ENCODE data around the gene RBBP7. TPM values are rescaled to one million over a fixed set of nuclear protein-coding genes. Genes with fewer than 3 reads are reported as not detected.

The RBBP7 gene
- total RNA-seq, 4 donors from 2014 or later: 47.7 to 82.6 (median 59.1) TPM

- intact Hi-C loops (cut with DNase I; ENCODE audit: low total_unique reads): no loop called here
- no peak for TF ChIP-seq CTCF (IDR thresholded peaks at IDR 0.05)
- TF ChIP-seq POLR2A (IDR thresholded peaks at IDR 0.05): no peak
- peak; percentile 44 to 92 for DNase-seq (ENCODE audit: low spot score in 2 of 2)
- H3K4me3 ChIP-seq (ENCODE audit: low read depth, poor library complexity, severe bottlenecking): no peak overlapping the region
- WGBS, 2 donors: 0 to 17% methylated on average over 18 to 26 of the region's 27 CpGs
Measured at GRCh38 chrX:16882702-16883486, 12.7 kb upstream of the RBBP7 start.

- TF ChIP-seq CTCF (IDR thresholded peaks at IDR 0.05): no peak
- no peak for TF ChIP-seq POLR2A (IDR thresholded peaks at IDR 0.05)
- no peak overlapping the region for H3K4me3 ChIP-seq (ENCODE audit: low read depth, poor library complexity, severe bottlenecking)
- WGBS, 2 donors: 10 to 23% methylated on average over 7 of the region's 7 CpGs
- intact Hi-C loops (cut with DNase I; ENCODE audit: low total_unique reads): no loop called here
- DNase-seq (ENCODE audit: low spot score in 2 of 2): no peak
Measured at GRCh38 chrX:16882169-16882568, 12.0 kb upstream of the RBBP7 start.

- 76 to 79% methylated on average over 1 of the region's 1 CpG for WGBS, 2 donors
- intact Hi-C loops (cut with DNase I; ENCODE audit: low total_unique reads): no loop called here
- TF ChIP-seq POLR2A (IDR thresholded peaks at IDR 0.05): no peak
- no peak for TF ChIP-seq CTCF (IDR thresholded peaks at IDR 0.05)
- no peak for DNase-seq (ENCODE audit: low spot score in 2 of 2)
- no peak overlapping the region for H3K4me3 ChIP-seq (ENCODE audit: low read depth, poor library complexity, severe bottlenecking)
Measured at GRCh38 chrX:16876696-16877095, 6.5 kb upstream of the RBBP7 start.

GRCh38 chrX:16874458-16875095, 4.4 kb upstream of the RBBP7 start:
- intact Hi-C loops (cut with DNase I; ENCODE audit: low total_unique reads): no loop called here
- TF ChIP-seq POLR2A (IDR thresholded peaks at IDR 0.05): no peak
- no peak for TF ChIP-seq CTCF (IDR thresholded peaks at IDR 0.05)
- WGBS, 2 donors: 77 to 79% methylated on average over 5 of the region's 5 CpGs
- no peak overlapping the region for H3K4me3 ChIP-seq (ENCODE audit: low read depth, poor library complexity, severe bottlenecking)
- DNase-seq (ENCODE audit: low spot score in 2 of 2): no peak

- intact Hi-C loops (cut with DNase I; ENCODE audit: low total_unique reads): no loop called here
- WGBS, 2 donors: 55% methylated on average over 8 of the region's 8 CpGs
- H3K4me3 ChIP-seq (ENCODE audit: low read depth, poor library complexity, severe bottlenecking): no peak overlapping the region
- no peak for DNase-seq (ENCODE audit: low spot score in 2 of 2)
- no peak for TF ChIP-seq POLR2A (IDR thresholded peaks at IDR 0.05)
- no peak for TF ChIP-seq CTCF (IDR thresholded peaks at IDR 0.05)
Measured at GRCh38 chrX:16873106-16873505, 2.9 kb upstream of the RBBP7 start.
